Caco-2 (cell line): ENCODE data around the gene RRAS2. TPM values are rescaled to one million over a fixed set of nuclear protein-coding genes. Genes with fewer than 3 reads are reported as not detected.
"Not testable (repeated sequence)": the region's sequence is repeated elsewhere in the genome, so short reads cannot be mapped to it uniquely, and the experiment has no call there.

Experiments used
- Bru-seq: library from RNA; stranded (reverse); fragments of 400-500 nt; gene quantifications from one replicate; lab custom pipeline; 2021; lab: Mats Ljungman, UMichigan
- BruChase-seq, 2 experiments: library from RNA; stranded (reverse); fragments of 400-500 nt; gene quantifications; one replicate each; lab custom pipeline; 2021; lab: Mats Ljungman, UMichigan
- BruUV-seq: library from RNA; stranded (reverse); fragments of 400-500 nt; replicated peaks from 2 replicates; lab custom pipeline; 2021; lab: Mats Ljungman, UMichigan
- CTCF ChIA-PET: fragments of 300-600 bp; sonication (Branson Sonifier 250); formaldehyde crosslinking; loops from one replicate; lab custom pipeline; 2022; ENCODE audit warnings: antibody characterized with exemption; lab: Charles Lee
- POLR2A ChIA-PET: fragments of 300-600 bp; sonication (Branson Sonifier 250); formaldehyde crosslinking; loops from one replicate; lab custom pipeline; 2022; ENCODE audit warnings: antibody characterized with exemption; lab: Charles Lee
- DNase-seq, 2 experiments: peaks; one replicate each; pipeline versions ENCODE4 v3.0.0 to v3.0.0-alpha.2; 2020 to 2022
- H3K27me3 ChIP-seq: replicated peaks from 2 replicates; pipeline ENCODE4 v1.6.0; 2011; ENCODE audit warnings: low read length; ENCODE audit not compliant: control insufficient read depth, insufficient read depth
- H3K36me3 ChIP-seq: 2 replicates; pipeline ENCODE4 v1.5.1; 2011; ENCODE audit warnings: low read length; ENCODE audit not compliant: control insufficient read depth, insufficient read depth
- H3K4me1 ChIP-seq: fragments of 250-450 bp; sonication (Bioruptor Pico); 2 replicates; pipeline ENCODE4 v1.5.1; 2020; ENCODE audit warnings: mild to moderate bottlenecking
- H3K4me3 ChIP-seq: 2 replicates; pipeline ENCODE4 v1.5.1; 2011; ENCODE audit warnings: low read depth, mild to moderate bottlenecking, control low read depth, low read length
- H3K9me3 ChIP-seq: fragments of 250-450 bp; sonication (Bioruptor Pico); 2 replicates; pipeline ENCODE4 v1.5.1; 2020; ENCODE audit warnings: mild to moderate bottlenecking, moderate library complexity
- H3K27ac Mint-ChIP-seq: one replicate; pipeline ENCODE4 v1.8.0; 2022; ENCODE audit warnings: mixed read lengths; ENCODE audit not compliant: unreplicated experiment
- H3K27me3 Mint-ChIP-seq: one replicate; pipeline ENCODE4 v1.8.0; 2022; ENCODE audit warnings: mixed read lengths; ENCODE audit not compliant: insufficient read depth, unreplicated experiment
- H3K36me3 Mint-ChIP-seq: one replicate; pipeline ENCODE4 v1.8.0; 2022; ENCODE audit warnings: mild to moderate bottlenecking, mixed read lengths; ENCODE audit not compliant: insufficient read depth, unreplicated experiment
- H3K4me1 Mint-ChIP-seq: one replicate; pipeline ENCODE4 v1.8.0; 2022; ENCODE audit warnings: low read depth, mixed read lengths; ENCODE audit not compliant: unreplicated experiment
- H3K4me3 Mint-ChIP-seq: one replicate; pipeline ENCODE4 v1.8.0; 2022; ENCODE audit warnings: mild to moderate bottlenecking, moderate library complexity, mixed read lengths; ENCODE audit not compliant: unreplicated experiment
- H3K9me3 Mint-ChIP-seq: one replicate; pipeline ENCODE4 v1.8.0; 2022; ENCODE audit warnings: mixed read lengths; ENCODE audit not compliant: unreplicated experiment
- CTCF ChIP-seq, 2 experiments: fragments of 200-600 bp in 1 of 2; IDR thresholded peaks; 1 replicate in 1 of 2; 2 replicates in 1 of 2; pipeline versions ENCODE4 v1.5.1 to v1.8.0; 2011 to 2022; ENCODE audit warnings: antibody characterized with exemption in 1 of 2, control low read depth in 1 of 2, inconsistent platforms in 1 of 2, low read depth in 1 of 2, low read length in 1 of 2, mild to moderate bottlenecking in 1 of 2, moderate library complexity in 1 of 2; ENCODE audit not compliant: insufficient read depth in 1 of 2, severe bottlenecking in 1 of 2, unreplicated experiment in 1 of 2
- intact Hi-C: fragments of 100-400 bp; cut with micrococcal nuclease; formaldehyde crosslinking; loops from one replicate; pipeline ENCODE4 v1.10.0; 2022; ENCODE audit not compliant: unreplicated experiment
- long read RNA-seq: library from polyadenylated mRNA; stranded (forward); transcript quantifications from one replicate; pipeline ENCODE4 v2.0.0, GENCODE V29; 2022
- total RNA-seq: library from RNA; stranded (reverse); gene quantifications from 2 replicates; pipeline ENCODE4 v1.2.3, GENCODE V29; 2022

RRAS2 gene
- total RNA-seq (86.2 and 94.7 TPM in 2 replicates), Bru-seq, nascent RNA (percentile 91 among the genes with signal in this experiment), BruChase-seq, experiment 1, labeled RNA remaining after a 2-hour chase (percentile 89 among the genes with signal in this experiment), BruChase-seq, experiment 2, labeled RNA remaining after a 6-hour chase (percentile 90 among the genes with signal in this experiment)
- long read RNA-seq, transcript RRAS2-203 (6 exons, 970 nt): minor isoform, 5 of 111 reads
- long read RNA-seq, transcript RRAS2-201 (6 exons, 1,516 nt): major isoform, 96 of 111 reads
- long read RNA-seq, partial matches to known transcripts: 1 of 111 reads
- long read RNA-seq, other reads (novel, unspliced or antisense): 7 of 111 reads

DNA sequence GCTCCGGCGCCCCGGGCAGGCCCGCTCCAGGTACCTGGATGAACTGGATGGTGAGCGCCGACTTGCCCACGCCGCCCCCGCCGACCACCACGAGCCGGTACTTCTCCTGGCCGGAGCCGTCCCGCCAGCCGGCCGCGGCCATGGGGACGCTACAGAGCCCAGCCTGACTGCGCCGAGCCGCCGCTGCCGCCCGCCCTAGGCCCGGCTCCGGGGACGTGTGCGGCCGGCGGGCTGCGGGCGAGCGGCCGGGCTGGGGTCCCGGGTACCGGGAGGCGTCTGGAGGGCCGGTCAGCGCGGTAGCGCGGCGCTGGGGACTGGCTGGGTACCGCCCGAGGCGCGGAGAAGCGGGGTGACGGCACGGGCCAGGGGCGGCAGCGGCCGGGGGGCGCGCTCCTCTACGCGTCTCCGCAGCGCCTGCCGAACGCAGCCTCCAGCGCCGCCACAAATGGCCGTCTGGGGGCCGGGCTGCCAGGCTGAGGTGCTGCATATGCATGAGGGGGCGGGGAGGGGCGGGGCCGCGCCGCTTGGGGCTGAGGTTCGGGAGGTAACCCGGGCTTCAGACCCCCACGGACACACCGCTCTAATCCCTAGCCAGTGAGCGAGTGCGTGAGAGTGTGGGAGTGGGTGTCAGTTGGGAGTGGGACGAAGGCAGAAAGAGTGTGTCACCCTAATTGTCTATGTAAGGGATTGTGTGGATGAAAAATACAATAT lies at the start of gene RRAS2:
Gene RRAS2 (minus strand): TSS at position 455 of the 711 bp plus-strand sequence. CDS start 313 bp downstream, at position 142.
- no peaks in the 10 kb centered on the region for H3K27me3 Mint-ChIP-seq
- H3K4me1 Mint-ChIP-seq: peaks cover 15% of the 10 kb centered on the region
- H3K27ac Mint-ChIP-seq: peak within 1 kb of the TSS; percentile 97
- DNase-seq: peak; percentile 84 to 87
- H3K9me3 Mint-ChIP-seq: no peaks in the 10 kb centered on the region
- intact Hi-C loops: loop anchor here (1.0 kb wide), 1 partner anchor 51 kb away; no protein-coding TSS in a partner anchor
- Histone ChIP-seq H3K27me3 (no peaks in the 10 kb centered on the region), H3K4me3 (peak within 1 kb of the TSS; percentile 96), H3K9me3 (no peaks in the 10 kb centered on the region), H3K36me3 (no peaks in the 10 kb centered on the region), H3K4me1 (no peaks in the 10 kb centered on the region)
- peaks cover 12% of the 10 kb centered on the region for H3K36me3 Mint-ChIP-seq
- ChIA-PET CTCF (interaction anchor here (0.9 to 1.2 kb wide), 3 partner anchors 51 to 96 kb away, joined by 3 to 4 read pairs (median 3); no protein-coding TSS in a partner anchor), POLR2A (interaction anchor here (1.2 kb wide), 2 partner anchors 40 to 51 kb away, joined by 5 to 7 read pairs; no protein-coding TSS in a partner anchor)
- TF ChIP-seq CTCF (IDR thresholded peaks at IDR 0.05; ENCODE audit: insufficient read depth in 1 of 2, low read depth in 1 of 2, low read length in 1 of 2, severe bottlenecking in 1 of 2, unreplicated experiment in 1 of 2): no peak
- BruUV-seq: no TSS peak
- peak within 1 kb of the TSS; percentile 95 for H3K4me3 Mint-ChIP-seq

DNA sequence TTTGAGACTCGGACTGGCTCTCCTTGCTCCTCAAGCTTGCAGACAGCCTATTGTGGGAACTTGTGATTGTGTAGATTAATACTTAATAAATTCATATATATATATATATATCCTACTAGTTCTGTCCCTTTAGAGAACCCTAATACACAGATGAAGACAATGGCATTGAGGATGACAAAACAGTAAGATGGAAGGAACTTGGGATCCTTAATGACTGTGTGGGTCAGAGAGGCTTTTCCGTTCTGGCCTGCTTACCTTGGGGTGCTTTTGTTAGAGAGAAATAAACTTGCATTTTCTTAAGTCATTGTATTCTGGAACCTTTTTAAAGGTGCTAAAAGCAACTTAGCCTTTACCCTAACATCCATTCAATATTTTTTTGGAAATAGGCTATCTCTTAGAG lies 49.6 kb upstream of the RRAS2 start:
- H3K36me3 Mint-ChIP-seq: no peaks in the 10 kb centered on the region
- DNase-seq: no peak
- Histone ChIP-seq H3K9me3 (no peaks in the 10 kb centered on the region), H3K4me1 (no peaks in the 10 kb centered on the region), H3K36me3 (no peaks in the 10 kb centered on the region), H3K4me3 (no peak overlapping the region), H3K27me3 (no peaks in the 10 kb centered on the region)
- H3K9me3 Mint-ChIP-seq: no peaks in the 10 kb centered on the region
- H3K27ac Mint-ChIP-seq: no peak overlapping the region
- TF ChIP-seq CTCF (IDR thresholded peaks at IDR 0.05; ENCODE audit: insufficient read depth in 1 of 2, low read depth in 1 of 2, low read length in 1 of 2, severe bottlenecking in 1 of 2, unreplicated experiment in 1 of 2): no peak
- intact Hi-C loops: no loop called here
- H3K27me3 Mint-ChIP-seq: no peaks in the 10 kb centered on the region
- ChIA-PET POLR2A (no interaction called here), CTCF (interaction anchor here (1.3 kb wide), 1 partner anchor 10 kb away, joined by 3 read pairs; no protein-coding TSS in a partner anchor)
- BruUV-seq: no TSS peak
- H3K4me3 Mint-ChIP-seq: no peak overlapping the region
- H3K4me1 Mint-ChIP-seq: peaks cover 5% of the 10 kb centered on the region

DNA sequence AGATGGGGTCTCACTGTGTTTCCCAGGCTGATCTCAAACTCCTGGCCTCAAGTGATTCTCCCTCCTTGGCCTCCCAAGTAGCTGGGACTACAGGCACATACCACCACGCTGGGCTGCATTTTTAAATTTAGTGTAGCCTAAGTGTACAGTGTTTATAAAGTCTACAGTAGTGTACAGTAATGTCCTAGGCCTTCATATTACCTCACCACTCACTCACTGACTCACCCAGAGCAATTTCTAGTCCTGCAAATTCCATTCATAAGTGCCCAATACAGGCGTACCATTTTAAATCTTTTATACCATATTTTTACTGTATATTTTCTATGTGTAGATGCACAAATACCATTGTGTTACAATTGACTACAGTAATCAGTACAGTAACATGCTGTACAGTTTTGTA lies 47.1 kb upstream of the RRAS2 start:
- H3K9me3 ChIP-seq, BruUV-seq, H3K27ac Mint-ChIP-seq, H3K4me1 Mint-ChIP-seq, H3K36me3 Mint-ChIP-seq, intact Hi-C loops, H3K4me1 ChIP-seq, DNase-seq, H3K27me3 Mint-ChIP-seq, POLR2A ChIA-PET, CTCF ChIA-PET, H3K4me3 ChIP-seq, H3K4me3 Mint-ChIP-seq, H3K36me3 ChIP-seq, H3K27me3 ChIP-seq, H3K9me3 Mint-ChIP-seq: not testable (repeated sequence)

DNA sequence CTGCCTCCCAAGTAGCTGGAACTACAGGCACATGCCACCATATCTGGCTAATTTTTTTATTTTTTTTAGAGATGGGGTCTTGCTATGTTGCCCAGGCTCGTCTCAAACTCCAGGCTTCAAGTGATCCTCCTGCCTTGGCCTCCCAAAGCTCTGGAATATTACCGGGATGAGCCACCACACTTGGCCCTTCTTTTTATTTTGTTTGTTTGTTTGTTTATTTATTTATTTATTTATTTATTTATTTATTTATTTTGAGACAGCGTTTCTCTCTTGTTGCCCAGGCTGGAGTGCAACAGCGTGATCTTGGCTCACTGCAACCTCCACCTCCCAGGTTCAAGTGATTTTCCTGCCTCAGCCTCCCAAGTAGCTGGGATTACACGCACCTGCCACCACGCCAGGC lies 44.5 kb upstream of the RRAS2 start:
- CTCF ChIA-PET: interaction anchor here (0.6 kb wide), 1 partner anchor 51 kb away, joined by 4 read pairs; no protein-coding TSS in a partner anchor

More for the DNA sequence above, 44.5 kb upstream of the RRAS2 start:
- H3K4me1 ChIP-seq, BruUV-seq, H3K9me3 ChIP-seq, H3K4me3 Mint-ChIP-seq, H3K36me3 Mint-ChIP-seq, H3K27me3 Mint-ChIP-seq, intact Hi-C loops, H3K27me3 ChIP-seq, H3K4me3 ChIP-seq, H3K27ac Mint-ChIP-seq, DNase-seq, H3K4me1 Mint-ChIP-seq, H3K9me3 Mint-ChIP-seq, H3K36me3 ChIP-seq, POLR2A ChIA-PET: not testable (repeated sequence)
